ENCODE measurements around the gene HP1BP3. TPM values are rescaled to one million over a fixed set of nuclear protein-coding genes. Genes with fewer than 3 reads are reported as not detected.
"Not testable (repeated sequence)": the region's sequence is repeated elsewhere in the genome, so short reads cannot be mapped to it uniquely, and the experiment has no call there.

Gene HP1BP3
- polyA plus RNA-seq, 1 donor from 2014 or later: 389 TPM

GRCh38 chr1:20790785-20791184 is 3.7 kb upstream of the HP1BP3 start:
- no peaks in the 10 kb centered on the region for H3K9me2 ChIP-seq (ENCODE audit: insufficient read depth, low read length)
- no peak for TF ChIP-seq EZH2 (IDR thresholded peaks at IDR 0.05; ENCODE audit: borderline replicate concordance, insufficient read depth, low read length, poor library complexity, severe bottlenecking)
- TF ChIP-seq RAD21 (conservative IDR thresholded peaks at IDR 0.05): no peak
- TF ChIP-seq POLR2AphosphoS5 (IDR thresholded peaks at IDR 0.05): no peak
- TF ChIP-seq EP300 (conservative IDR thresholded peaks at IDR 0.05; ENCODE audit: poor library complexity, severe bottlenecking): no peak
- TF ChIP-seq MXI1 (conservative IDR thresholded peaks at IDR 0.05; ENCODE audit: poor library complexity, severe bottlenecking): no peak
- TF ChIP-seq REST (IDR thresholded peaks at IDR 0.05; ENCODE audit: borderline replicate concordance): no peak
- TF ChIP-seq CTCF (IDR thresholded peaks at IDR 0.05; ENCODE audit: poor library complexity, severe bottlenecking): no peak
- TF ChIP-seq TAF1 (IDR thresholded peaks at IDR 0.05; ENCODE audit: low read depth): no peak
- TF ChIP-seq SMC3 (conservative IDR thresholded peaks at IDR 0.05; ENCODE audit: poor library complexity): no peak
- H3K79me2 ChIP-seq (replicated peaks; ENCODE audit: insufficient read depth, low read length): peaks cover 4% of the 10 kb centered on the region
- no peak overlapping the region for H3K27ac ChIP-seq (ENCODE audit: low read length)
- no peak overlapping the region for H3K9ac ChIP-seq (ENCODE audit: low read length)
- H3K4me3 ChIP-seq (ENCODE audit: low read length): no peak overlapping the region
- no peaks in the 10 kb centered on the region for H3K36me3 ChIP-seq (ENCODE audit: insufficient read depth, low read length)
- no peaks in the 10 kb centered on the region for H3K9me3 ChIP-seq (ENCODE audit: low read length)
- H2AFZ ChIP-seq (ENCODE audit: low read depth, low read length): no peak overlapping the region
- H3K27me3 ChIP-seq (ENCODE audit: insufficient read depth, low read depth, low read length): no peaks in the 10 kb centered on the region
- peaks cover 13% of the 10 kb centered on the region for H3F3A ChIP-seq (ENCODE audit: insufficient read depth, low read length, poor library complexity, severe bottlenecking)
- H4K20me1 ChIP-seq (ENCODE audit: insufficient read depth): peaks cover 4% of the 10 kb centered on the region
- no peak overlapping the region for H3K4me2 ChIP-seq (ENCODE audit: low read length)

- Histone ChIP-seq H3F3A (ENCODE audit: insufficient read depth, low read length, poor library complexity, severe bottlenecking) (peaks cover 15% of the 10 kb centered on the region), H3K79me2 (replicated peaks; ENCODE audit: insufficient read depth, low read length) (peaks cover 16% of the 10 kb centered on the region), H4K20me1 (ENCODE audit: insufficient read depth) (peaks cover 16% of the 10 kb centered on the region)
- not testable (repeated sequence) for H3K4me2 ChIP-seq (ENCODE audit: low read length); H3K9ac ChIP-seq (ENCODE audit: low read length); H3K9me3 ChIP-seq (ENCODE audit: low read length); H2AFZ ChIP-seq (ENCODE audit: low read depth, low read length); H3K9me2 ChIP-seq (ENCODE audit: insufficient read depth, low read length); H3K4me3 ChIP-seq (ENCODE audit: low read length); H3K27me3 ChIP-seq (ENCODE audit: insufficient read depth, low read depth, low read length); H3K27ac ChIP-seq (ENCODE audit: low read length); H3K36me3 ChIP-seq (ENCODE audit: insufficient read depth, low read length)
Measured at GRCh38 chr1:20789598-20789997, 2.5 kb upstream of the HP1BP3 start.
